Liver (tissue), 9 donors: Measurements from ENCODE around the gene CDH22. TPM values are rescaled to one million over a fixed set of nuclear protein-coding genes. Genes with fewer than 3 reads are reported as not detected.

Experiments
- DNase-seq: peaks from one replicate; pipeline ENCODE4 v3.0.0-alpha.2; 2017; ENCODE audit warnings: low spot score
- H3K27ac ChIP-seq, 2 donors: one replicate each; pipeline ENCODE4 v1.7.0; 2013; ENCODE audit warnings: inconsistent platforms in 2 of 2, low read length in 2 of 2, control low read depth in 1 of 2, low read depth in 1 of 2, mild to moderate bottlenecking in 1 of 2
- H3K27me3 ChIP-seq, 4 donors: one replicate each; pipeline versions ENCODE4 v1.6.1 to v1.7.0; 2013; ENCODE audit warnings: low read length in 3 of 4, inconsistent platforms in 1 of 4, mild to moderate bottlenecking in 1 of 4, moderate library complexity in 1 of 4; ENCODE audit not compliant: control insufficient read depth in 4 of 4, insufficient read depth in 4 of 4
- H3K36me3 ChIP-seq, 4 donors: one replicate each; pipeline versions ENCODE4 v1.6.1 to v1.7.0; 2013; ENCODE audit warnings: low read length in 3 of 4, mild to moderate bottlenecking in 3 of 4, low read depth in 1 of 4, moderate library complexity in 1 of 4; ENCODE audit not compliant: control insufficient read depth in 4 of 4, insufficient read depth in 3 of 4
- H3K4me1 ChIP-seq, 4 donors: one replicate each; pipeline versions ENCODE4 v1.6.1 to v1.7.0; 2013; ENCODE audit warnings: low read length in 3 of 4, mild to moderate bottlenecking in 3 of 4, moderate library complexity in 1 of 4; ENCODE audit not compliant: control insufficient read depth in 4 of 4, insufficient read depth in 4 of 4
- H3K4me3 ChIP-seq, 3 donors: one replicate each; pipeline versions ENCODE4 v1.6.1 to v1.7.0; 2013; ENCODE audit warnings: low read length in 3 of 3, control low read depth in 1 of 3, low read depth in 1 of 3, mild to moderate bottlenecking in 1 of 3
- H3K9ac ChIP-seq, 2 donors: one replicate each; pipeline ENCODE4 v1.7.0; 2013; ENCODE audit warnings: low read length in 2 of 2, mild to moderate bottlenecking in 2 of 2, moderate library complexity in 2 of 2, control low read depth in 1 of 2, low read depth in 1 of 2
- H3K9me3 ChIP-seq, 4 donors: one replicate each; pipeline versions ENCODE4 v1.6.1 to v1.7.0; 2013; ENCODE audit warnings: low read length in 3 of 4; ENCODE audit not compliant: control insufficient read depth in 4 of 4
- EGR1 ChIP-seq, 2 donors: IDR thresholded peaks; 2 replicates each; pipeline ENCODE4 v1.6.1; 2016 to 2018; ENCODE audit warnings: antibody characterized with exemption in 2 of 2, low read depth in 2 of 2
- FOXA1 ChIP-seq: IDR thresholded peaks from 2 replicates; pipeline ENCODE4 v1.6.1; 2016; ENCODE audit warnings: antibody characterized with exemption
- FOXA2 ChIP-seq: IDR thresholded peaks from 2 replicates; pipeline ENCODE4 v1.6.1; 2016; ENCODE audit warnings: antibody characterized with exemption
- GABPA ChIP-seq, 2 donors: IDR thresholded peaks in 1 of 2; conservative IDR thresholded peaks in 1 of 2; 2 replicates each; pipeline ENCODE4 v1.6.1; 2016; ENCODE audit warnings: antibody characterized with exemption in 2 of 2, mild to moderate bottlenecking in 1 of 2, moderate library complexity in 1 of 2
- HNF4A ChIP-seq, 2 donors: conservative IDR thresholded peaks; 2 replicates each; pipeline ENCODE4 v1.6.1; 2016; ENCODE audit warnings: antibody characterized with exemption in 2 of 2, mild to moderate bottlenecking in 2 of 2
- HNF4G ChIP-seq: IDR thresholded peaks from 2 replicates; pipeline ENCODE4 v1.6.1; 2016; ENCODE audit warnings: antibody characterized with exemption
- JUND ChIP-seq, 2 donors: IDR thresholded peaks; 2 replicates each; pipeline ENCODE4 v1.6.1; 2016; ENCODE audit warnings: antibody characterized with exemption in 2 of 2
- RAD21 ChIP-seq, 2 donors: IDR thresholded peaks; 2 replicates each; pipeline ENCODE4 v1.6.1; 2016; ENCODE audit warnings: antibody characterized with exemption in 2 of 2, mild to moderate bottlenecking in 2 of 2
- RXRA ChIP-seq, 2 donors: IDR thresholded peaks; 2 replicates each; pipeline ENCODE4 v1.6.1; 2017 to 2018; ENCODE audit warnings: antibody characterized with exemption in 2 of 2, mild to moderate bottlenecking in 1 of 2
- YY1 ChIP-seq: IDR thresholded peaks from 2 replicates; pipeline ENCODE4 v1.6.1; 2016; ENCODE audit warnings: antibody characterized with exemption, mild to moderate bottlenecking
- ZBTB33 ChIP-seq: IDR thresholded peaks from 2 replicates; pipeline ENCODE4 v1.6.1; 2016; ENCODE audit warnings: antibody characterized with exemption
- WGBS: extraction: QIAGEN DNeasy Blood & Tissue Kit; methylation state at CpG from one replicate; pipeline ENCODE4 v1.1.7; 2013; 5-methylcytosine and 5-hydroxymethylcytosine counted together
- polyA plus RNA-seq, 2 donors: library from polyadenylated mRNA; stranded (reverse) in 1 of 2; unstranded in 1 of 2; fragments of 200-250 nt in 1 of 2; fragments of >200 nt in 1 of 2; fragmentation: Nextera tagmentation in 1 of 2; extraction: Ambion mirVana in 1 of 2; gene quantifications; one replicate each; pipeline versions ENCODE4 v1.2.1 to v1.2.3, GENCODE V29; 2013 to 2015
- total RNA-seq, 2 donors: library from RNA; depleted of rRNA; stranded (reverse); fragments of >200 nt; gene quantifications; one replicate each; pipeline ENCODE4 v1.2.3, GENCODE V29; 2014
- TF ChIP-seq, protein P1 (sequence below): IDR thresholded peaks from 2 replicates; pipeline ENCODE4 v1.6.1; 2016; ENCODE audit warnings: antibody characterized with exemption, mild to moderate bottlenecking
- TF ChIP-seq, protein P2 (sequence below): fragments of 150-350 bp; IDR thresholded peaks from 2 replicates; pipeline ENCODE4 v1.5.1; 2017; ENCODE audit warnings: improper control_type of control experiment, low read depth, low read length; ENCODE audit not compliant: missing input control
- donor health status: healthy.
- donor health status: healthy.
- donor health status: healthy.
- donor health status: healthy.
- donor health status: healthy.

Gene CDH22
- total and polyA plus RNA-seq, 4 donors, result 0.02 TPM; not detected in 3

DNA sequence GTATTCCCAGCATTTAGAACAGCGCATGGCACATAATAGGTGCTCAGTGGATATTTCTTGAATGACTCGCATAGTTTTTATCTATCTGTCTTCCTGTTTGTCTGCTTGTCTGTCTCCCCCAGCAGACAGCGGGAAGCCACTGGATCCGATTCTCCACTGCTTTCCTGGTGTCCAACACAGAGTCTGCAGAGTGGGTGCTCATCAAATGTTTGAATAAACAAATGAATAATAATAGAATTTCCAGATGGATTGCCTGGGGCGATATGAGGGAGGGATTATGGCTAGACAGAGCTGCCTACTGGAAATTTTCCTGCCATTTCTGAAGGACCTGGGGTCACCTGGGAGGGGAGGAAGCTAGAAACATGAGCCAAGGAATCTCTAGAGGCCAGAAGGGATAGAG lies 18.9 kb downstream of the CDH22 start:
- WGBS, result 75% methylated on average over 5 of the region's 5 CpGs
- Histone ChIP-seq H3K27ac (no peak overlapping the region), H3K27me3 (peaks cover 0 to 10% (median 0%) of the 10 kb centered on the region in 4 donors)

DNA sequence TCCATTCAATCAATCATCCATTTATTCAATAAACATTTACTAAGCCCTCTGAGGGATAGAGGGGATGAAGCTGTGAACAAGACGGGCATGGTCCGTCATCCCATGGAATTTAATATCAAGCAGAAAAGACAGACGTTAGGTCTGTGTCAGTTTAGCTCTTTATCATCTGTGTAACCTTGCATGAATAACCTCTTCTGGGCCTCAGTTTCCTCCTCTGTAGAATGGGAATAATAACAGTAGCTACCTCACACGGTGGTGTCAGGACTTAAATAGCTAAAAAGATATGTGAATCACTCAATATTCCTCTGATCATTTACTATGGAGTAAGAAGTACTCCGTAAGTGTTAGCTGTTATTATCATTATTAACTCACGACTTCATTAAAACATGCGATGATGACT lies 21.3 kb downstream of the CDH22 start:
- Histone ChIP-seq H3K9me3 (no peaks in the 10 kb centered on the region), H3K27me3 (peaks cover 0 to 10% (median under 1%) of the 10 kb centered on the region in 4 donors)
- WGBS, result 76% methylated on average over 7 of the region's 7 CpGs
- TF ChIP-seq, protein P1, sequence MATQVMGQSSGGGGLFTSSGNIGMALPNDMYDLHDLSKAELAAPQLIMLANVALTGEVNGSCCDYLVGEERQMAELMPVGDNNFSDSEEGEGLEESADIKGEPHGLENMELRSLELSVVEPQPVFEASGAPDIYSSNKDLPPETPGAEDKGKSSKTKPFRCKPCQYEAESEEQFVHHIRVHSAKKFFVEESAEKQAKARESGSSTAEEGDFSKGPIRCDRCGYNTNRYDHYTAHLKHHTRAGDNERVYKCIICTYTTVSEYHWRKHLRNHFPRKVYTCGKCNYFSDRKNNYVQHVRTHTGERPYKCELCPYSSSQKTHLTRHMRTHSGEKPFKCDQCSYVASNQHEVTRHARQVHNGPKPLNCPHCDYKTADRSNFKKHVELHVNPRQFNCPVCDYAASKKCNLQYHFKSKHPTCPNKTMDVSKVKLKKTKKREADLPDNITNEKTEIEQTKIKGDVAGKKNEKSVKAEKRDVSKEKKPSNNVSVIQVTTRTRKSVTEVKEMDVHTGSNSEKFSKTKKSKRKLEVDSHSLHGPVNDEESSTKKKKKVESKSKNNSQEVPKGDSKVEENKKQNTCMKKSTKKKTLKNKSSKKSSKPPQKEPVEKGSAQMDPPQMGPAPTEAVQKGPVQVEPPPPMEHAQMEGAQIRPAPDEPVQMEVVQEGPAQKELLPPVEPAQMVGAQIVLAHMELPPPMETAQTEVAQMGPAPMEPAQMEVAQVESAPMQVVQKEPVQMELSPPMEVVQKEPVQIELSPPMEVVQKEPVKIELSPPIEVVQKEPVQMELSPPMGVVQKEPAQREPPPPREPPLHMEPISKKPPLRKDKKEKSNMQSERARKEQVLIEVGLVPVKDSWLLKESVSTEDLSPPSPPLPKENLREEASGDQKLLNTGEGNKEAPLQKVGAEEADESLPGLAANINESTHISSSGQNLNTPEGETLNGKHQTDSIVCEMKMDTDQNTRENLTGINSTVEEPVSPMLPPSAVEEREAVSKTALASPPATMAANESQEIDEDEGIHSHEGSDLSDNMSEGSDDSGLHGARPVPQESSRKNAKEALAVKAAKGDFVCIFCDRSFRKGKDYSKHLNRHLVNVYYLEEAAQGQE, result no peak
- TF ChIP-seq HNF4A (conservative IDR thresholded peaks at IDR 0.05) (no peak), FOXA2 (no peak), RXRA (IDR thresholded peaks at IDR 0.05) (no peak), RAD21 (IDR thresholded peaks at IDR 0.05) (no peak), GABPA (IDR thresholded peaks at IDR 0.05 in 1 of 2, conservative IDR thresholded peaks at IDR 0.05 in 1 of 2) (no peak), HNF4G (no peak)
- TF ChIP-seq, protein P2, sequence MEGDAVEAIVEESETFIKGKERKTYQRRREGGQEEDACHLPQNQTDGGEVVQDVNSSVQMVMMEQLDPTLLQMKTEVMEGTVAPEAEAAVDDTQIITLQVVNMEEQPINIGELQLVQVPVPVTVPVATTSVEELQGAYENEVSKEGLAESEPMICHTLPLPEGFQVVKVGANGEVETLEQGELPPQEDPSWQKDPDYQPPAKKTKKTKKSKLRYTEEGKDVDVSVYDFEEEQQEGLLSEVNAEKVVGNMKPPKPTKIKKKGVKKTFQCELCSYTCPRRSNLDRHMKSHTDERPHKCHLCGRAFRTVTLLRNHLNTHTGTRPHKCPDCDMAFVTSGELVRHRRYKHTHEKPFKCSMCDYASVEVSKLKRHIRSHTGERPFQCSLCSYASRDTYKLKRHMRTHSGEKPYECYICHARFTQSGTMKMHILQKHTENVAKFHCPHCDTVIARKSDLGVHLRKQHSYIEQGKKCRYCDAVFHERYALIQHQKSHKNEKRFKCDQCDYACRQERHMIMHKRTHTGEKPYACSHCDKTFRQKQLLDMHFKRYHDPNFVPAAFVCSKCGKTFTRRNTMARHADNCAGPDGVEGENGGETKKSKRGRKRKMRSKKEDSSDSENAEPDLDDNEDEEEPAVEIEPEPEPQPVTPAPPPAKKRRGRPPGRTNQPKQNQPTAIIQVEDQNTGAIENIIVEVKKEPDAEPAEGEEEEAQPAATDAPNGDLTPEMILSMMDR, result no peak

More for the DNA sequence above, 18.9 kb downstream of the CDH22 start:
- Histone ChIP-seq H3K36me3 (no peaks in the 10 kb centered on the region), H3K9me3 (no peaks in the 10 kb centered on the region), H3K4me3 (no peak overlapping the region), H3K4me1 (no peaks in the 10 kb centered on the region), H3K9ac (no peak overlapping the region)
- TF ChIP-seq FOXA2, result no peak
- TF ChIP-seq, protein P1, result no peak
- no peak for TF ChIP-seq EGR1 (IDR thresholded peaks at IDR 0.05; ENCODE audit: low read depth in 2 of 2)
- no peak for TF ChIP-seq YY1
- no peak for TF ChIP-seq RAD21 (IDR thresholded peaks at IDR 0.05)
- TF ChIP-seq ZBTB33, result no peak
- no peak for TF ChIP-seq HNF4G
- no peak for TF ChIP-seq FOXA1
- no peak for TF ChIP-seq RXRA (IDR thresholded peaks at IDR 0.05)
- TF ChIP-seq, protein P2, result no peak
- no peak for TF ChIP-seq HNF4A (conservative IDR thresholded peaks at IDR 0.05)
- TF ChIP-seq JUND (IDR thresholded peaks at IDR 0.05), result no peak
- DNase-seq, result no peak

More for the DNA sequence above, 21.3 kb downstream of the CDH22 start:
- no peak overlapping the region for H3K4me3 ChIP-seq
- no peak for DNase-seq
- no peak overlapping the region for H3K27ac ChIP-seq
- no peaks in the 10 kb centered on the region for H3K36me3 ChIP-seq
- no peaks in the 10 kb centered on the region for H3K4me1 ChIP-seq
- H3K9ac ChIP-seq, result no peak overlapping the region
